Colonic mucosa (tissue), 4 donors: ENCODE data around the gene RND2. TPM values are rescaled to one million over a fixed set of nuclear protein-coding genes. Genes with fewer than 3 reads are reported as not detected.

ENCODE experiments used
- DNase-seq: peaks from one replicate; pipeline ENCODE4 v3.0.0-alpha.2; 2020
- H3K27ac ChIP-seq: fragments of 200-600 bp; one replicate; pipeline ENCODE4 v1.8.0; 2021
- H3K27me3 ChIP-seq: fragments of 200-600 bp; one replicate; pipeline ENCODE4 v1.8.0; 2021
- H3K36me3 ChIP-seq: fragments of 200-600 bp; one replicate; pipeline ENCODE4 v1.8.0; 2021
- H3K4me1 ChIP-seq: fragments of 200-600 bp; one replicate; pipeline ENCODE4 v1.8.0; 2021; ENCODE audit warnings: mild to moderate bottlenecking
- H3K4me3 ChIP-seq: fragments of 200-600 bp; one replicate; pipeline ENCODE4 v1.8.0; 2021
- H3K9ac ChIP-seq, 2 donors: one replicate each; pipeline ENCODE4 v1.7.0; 2013; ENCODE audit warnings: control low read depth in 2 of 2, low read depth in 2 of 2, low read length in 2 of 2
- H3K9me3 ChIP-seq: fragments of 200-600 bp; one replicate; pipeline ENCODE4 v1.8.0; 2021
- CTCF ChIP-seq: fragments of 200-600 bp; IDR thresholded peaks from one replicate; pipeline ENCODE4 v1.8.0; 2022; ENCODE audit warnings: antibody characterized with exemption, mild to moderate bottlenecking
- intact Hi-C: fragments of 100-400 bp; cut with DNase I; formaldehyde crosslinking; loops from one replicate; pipeline ENCODE4 v1.14.1; 2022
- total RNA-seq, 2 donors: library from RNA; stranded (reverse); fragmentation: NEBNext Ultra II Directional in 1 of 2; extraction: Animal tissue kit (Norgen Biotek cat#: 25700) in 1 of 2; gene quantifications; one replicate each; pipeline ENCODE4 v1.2.1, GENCODE V29; 2021
- donor health status: healthy.
- donor health status: DM: no; HTN: no; CAD: no.
- donor health status: DM: no; HTN: no; CAD: no.

RND2 gene
- total RNA-seq, 2 donors from 2014 or later = 0.30 to 0.56 TPM

GRCh38 chr17:43074869-43075268, 49.8 kb downstream of the RND2 start:
- no peaks in the 10 kb centered on the region for H3K27me3 ChIP-seq
- no peaks in the 10 kb centered on the region for H3K36me3 ChIP-seq
- no peaks in the 10 kb centered on the region for H3K9me3 ChIP-seq
- intact Hi-C loops = no loop called here
- no peaks in the 10 kb centered on the region for H3K4me1 ChIP-seq
- no peak for TF ChIP-seq CTCF
- H3K9ac ChIP-seq = no peak overlapping the region
- H3K27ac ChIP-seq = no peak overlapping the region
- DNase-seq = no peak
- H3K4me3 ChIP-seq = no peak overlapping the region

GRCh38 chr17:43079641-43080302, 54.7 kb downstream of the RND2 start:
- H3K9me3 ChIP-seq = no peaks in the 10 kb centered on the region
- intact Hi-C loops = no loop called here
- H3K27ac ChIP-seq = peak overlapping the region; percentile 52
- no peaks in the 10 kb centered on the region for H3K4me1 ChIP-seq
- H3K27me3 ChIP-seq = no peaks in the 10 kb centered on the region
- no peaks in the 10 kb centered on the region for H3K36me3 ChIP-seq
- H3K4me3 ChIP-seq = no peak overlapping the region
- peak; percentile 40 for DNase-seq
- no peak for TF ChIP-seq CTCF
- H3K9ac ChIP-seq = no peak overlapping the region

Other genes starting within 250 kb of the RND2 start
- gene WNK4, start 244.6 kb upstream of the RND2 start, total RNA-seq = 10 to 100 TPM; 32.6 to 54.6 TPM
- 100 to 1,000 TPM; 167 to 219 TPM for gene COA3, start 226.5 kb upstream of the RND2 start, total RNA-seq
- under 1 TPM in 1 of 2 donors, not detected in 1; 0.61 TPM for gene CNTD1, start 226.4 kb upstream of the RND2 start, total RNA-seq
- 100 to 1,000 TPM; 118 to 145 TPM for gene BECN1, start 200.9 kb upstream of the RND2 start, total RNA-seq
- gene PSME3, start 191.8 kb upstream of the RND2 start, total RNA-seq = 100 to 1,000 TPM in 1 of 2 donors, 10 to 100 TPM in 1; 86.4 to 163 TPM
- gene AOC2, start 180.7 kb upstream of the RND2 start, total RNA-seq = 1 to 10 TPM in 1 of 2 donors, under 1 TPM in 1; 0.32 to 1.1 TPM
- gene AOC3, start 174.0 kb upstream of the RND2 start, total RNA-seq = 10 to 100 TPM in 1 of 2 donors, 1 to 10 TPM in 1; 5.3 to 28.3 TPM
- under 1 TPM in 1 of 2 donors, not detected in 1; 0.40 TPM for gene G6PC1, start 124.4 kb upstream of the RND2 start, total RNA-seq
- gene AARSD1, start 60.8 kb upstream of the RND2 start, total RNA-seq = 10 to 100 TPM; 19.8 to 34.3 TPM
- 1 to 10 TPM; 1.5 to 2.4 TPM for gene PTGES3L, start 45.2 kb upstream of the RND2 start, total RNA-seq
- gene RUNDC1, start 44.7 kb upstream of the RND2 start, total RNA-seq = 10 to 100 TPM; 18.7 to 22.3 TPM
- 100 to 1,000 TPM; 707 to 851 TPM for gene RPL27, start 26.8 kb upstream of the RND2 start, total RNA-seq
- gene IFI35, start 18.4 kb upstream of the RND2 start, total RNA-seq = 10 to 100 TPM; 25.9 to 27.9 TPM
- gene VAT1, start 2.8 kb upstream of the RND2 start, total RNA-seq = 10 to 100 TPM; 33.2 to 61.5 TPM
- gene BRCA1, start 100.1 kb downstream of the RND2 start, total RNA-seq = 10 to 100 TPM in 1 of 2 donors, 1 to 10 TPM in 1; 9.5 to 44.1 TPM
- gene NBR1, start 146.0 kb downstream of the RND2 start, total RNA-seq = 100 to 1,000 TPM in 1 of 2 donors, 10 to 100 TPM in 1; 92.8 to 159 TPM
- gene TMEM106A, start 186.6 kb downstream of the RND2 start, total RNA-seq = 10 to 100 TPM in 1 of 2 donors, 1 to 10 TPM in 1; 4.8 to 10.2 TPM
- not detected for gene CCDC200, start 203.4 kb downstream of the RND2 start, total RNA-seq
- 1,000 to 10,000 TPM; 2,735 to 6,693 TPM for gene RNU2-1, start 208.7 kb downstream of the RND2 start, total RNA-seq